ENCODE data around the gene TRPV3.

Gene TRPV3

GRCh38 chr17:3528880-3529511 lies 28.6 kb downstream of the TRPV3 start:
- TF ChIP-seq, protein P1, sequence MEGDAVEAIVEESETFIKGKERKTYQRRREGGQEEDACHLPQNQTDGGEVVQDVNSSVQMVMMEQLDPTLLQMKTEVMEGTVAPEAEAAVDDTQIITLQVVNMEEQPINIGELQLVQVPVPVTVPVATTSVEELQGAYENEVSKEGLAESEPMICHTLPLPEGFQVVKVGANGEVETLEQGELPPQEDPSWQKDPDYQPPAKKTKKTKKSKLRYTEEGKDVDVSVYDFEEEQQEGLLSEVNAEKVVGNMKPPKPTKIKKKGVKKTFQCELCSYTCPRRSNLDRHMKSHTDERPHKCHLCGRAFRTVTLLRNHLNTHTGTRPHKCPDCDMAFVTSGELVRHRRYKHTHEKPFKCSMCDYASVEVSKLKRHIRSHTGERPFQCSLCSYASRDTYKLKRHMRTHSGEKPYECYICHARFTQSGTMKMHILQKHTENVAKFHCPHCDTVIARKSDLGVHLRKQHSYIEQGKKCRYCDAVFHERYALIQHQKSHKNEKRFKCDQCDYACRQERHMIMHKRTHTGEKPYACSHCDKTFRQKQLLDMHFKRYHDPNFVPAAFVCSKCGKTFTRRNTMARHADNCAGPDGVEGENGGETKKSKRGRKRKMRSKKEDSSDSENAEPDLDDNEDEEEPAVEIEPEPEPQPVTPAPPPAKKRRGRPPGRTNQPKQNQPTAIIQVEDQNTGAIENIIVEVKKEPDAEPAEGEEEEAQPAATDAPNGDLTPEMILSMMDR (IDR thresholded peaks at IDR 0.05; ENCODE audit: low read depth, low read length), result no peak
- no peak overlapping the region for H3K27ac ChIP-seq
- DNase-seq, result no peak
- H3K27me3 ChIP-seq (ENCODE audit: insufficient read depth, low read depth, severe bottlenecking), result no peaks in the 10 kb centered on the region
- no peak overlapping the region for H3K4me3 ChIP-seq (ENCODE audit: low read depth, low read length)
- no peaks in the 10 kb centered on the region for H3K9me3 ChIP-seq (ENCODE audit: severe bottlenecking)
- no peaks in the 10 kb centered on the region for H3K36me3 ChIP-seq

GRCh38 chr17:3528403-3528851 lies 29.2 kb downstream of the TRPV3 start:
- Histone ChIP-seq H3K4me3 (ENCODE audit: low read depth, low read length) (no peak overlapping the region), H3K27me3 (ENCODE audit: insufficient read depth, low read depth, severe bottlenecking) (no peaks in the 10 kb centered on the region), H3K27ac (no peak overlapping the region), H3K36me3 (no peaks in the 10 kb centered on the region), H3K9me3 (ENCODE audit: severe bottlenecking) (no peaks in the 10 kb centered on the region)
- TF ChIP-seq, protein P1 (IDR thresholded peaks at IDR 0.05; ENCODE audit: low read depth, low read length), result no peak
- no peak for DNase-seq

DNA sequence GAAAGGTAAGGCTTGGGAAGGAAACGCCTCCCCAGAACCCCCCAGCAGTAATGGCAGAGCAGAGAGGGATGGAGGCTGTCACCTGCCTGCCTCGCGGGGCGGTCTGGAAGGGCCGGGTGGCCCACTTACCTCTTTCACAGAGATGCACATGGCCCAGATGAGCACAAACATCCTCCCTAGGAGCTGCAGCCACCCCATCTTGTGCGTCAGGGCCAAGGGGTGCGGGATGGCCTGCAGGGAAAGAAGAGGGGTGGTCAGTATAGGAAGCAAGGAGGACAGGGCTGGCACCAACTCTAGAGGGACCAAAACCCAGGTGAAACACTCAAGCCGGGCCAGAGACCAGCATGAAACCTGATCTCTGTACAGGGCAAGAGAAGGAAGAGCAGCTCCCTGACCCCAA lies 29.7 kb downstream of the TRPV3 start:
- no peaks in the 10 kb centered on the region for H3K9me3 ChIP-seq (ENCODE audit: severe bottlenecking)
- H3K27me3 ChIP-seq (ENCODE audit: insufficient read depth, low read depth, severe bottlenecking), result no peaks in the 10 kb centered on the region
- DNase-seq, result no peak
- H3K4me3 ChIP-seq (ENCODE audit: low read depth, low read length), result no peak overlapping the region
- no peaks in the 10 kb centered on the region for H3K36me3 ChIP-seq
- H3K27ac ChIP-seq, result no peak overlapping the region
- TF ChIP-seq, protein P1 (IDR thresholded peaks at IDR 0.05; ENCODE audit: low read depth, low read length), result no peak

- Histone ChIP-seq H3K27me3 (ENCODE audit: insufficient read depth, low read depth, severe bottlenecking) (no peaks in the 10 kb centered on the region), H3K9me3 (ENCODE audit: severe bottlenecking) (no peaks in the 10 kb centered on the region), H3K4me3 (ENCODE audit: low read depth, low read length) (no peak overlapping the region), H3K27ac (no peak overlapping the region), H3K36me3 (no peaks in the 10 kb centered on the region)
- TF ChIP-seq, protein P1 (IDR thresholded peaks at IDR 0.05; ENCODE audit: low read depth, low read length), result no peak
- no peak for DNase-seq
These were observed 30.1 kb downstream of the TRPV3 start for GRCh38 chr17:3527468-3527867.

GRCh38 chr17:3526971-3527370 lies 30.6 kb downstream of the TRPV3 start:
- H3K9me3 ChIP-seq (ENCODE audit: severe bottlenecking), result no peaks in the 10 kb centered on the region
- no peak overlapping the region for H3K4me3 ChIP-seq (ENCODE audit: low read depth, low read length)
- DNase-seq, result no peak
- no peak overlapping the region for H3K27ac ChIP-seq
- H3K27me3 ChIP-seq (ENCODE audit: insufficient read depth, low read depth, severe bottlenecking), result no peaks in the 10 kb centered on the region
- H3K36me3 ChIP-seq, result no peaks in the 10 kb centered on the region
- TF ChIP-seq, protein P1 (IDR thresholded peaks at IDR 0.05; ENCODE audit: low read depth, low read length), result no peak

- H3K4me3 ChIP-seq (ENCODE audit: low read depth, low read length), result no peak overlapping the region
- no peaks in the 10 kb centered on the region for H3K27me3 ChIP-seq (ENCODE audit: insufficient read depth, low read depth, severe bottlenecking)
- no peaks in the 10 kb centered on the region for H3K9me3 ChIP-seq (ENCODE audit: severe bottlenecking)
- no peak overlapping the region for H3K27ac ChIP-seq
- TF ChIP-seq, protein P1 (IDR thresholded peaks at IDR 0.05; ENCODE audit: low read depth, low read length), result no peak
- H3K36me3 ChIP-seq, result no peaks in the 10 kb centered on the region
- no peak for DNase-seq
These were observed 31.1 kb downstream of the TRPV3 start for GRCh38 chr17:3526491-3526890.

Measured in WERI-Rb-1 (cell line).